Measurements from ENCODE around the gene RERE. TPM values are rescaled to one million over a fixed set of nuclear protein-coding genes. Genes with fewer than 3 reads are reported as not detected.
A peak's percentile ranks its signal among the peaks of the same experiment; 100 is the strongest.

RERE gene
- total and polyA plus RNA-seq, 2 donors (not counting 3 experiments of a cell fraction or from before 2014, with no cell fraction given): 14.1 to 113 TPM

DNA sequence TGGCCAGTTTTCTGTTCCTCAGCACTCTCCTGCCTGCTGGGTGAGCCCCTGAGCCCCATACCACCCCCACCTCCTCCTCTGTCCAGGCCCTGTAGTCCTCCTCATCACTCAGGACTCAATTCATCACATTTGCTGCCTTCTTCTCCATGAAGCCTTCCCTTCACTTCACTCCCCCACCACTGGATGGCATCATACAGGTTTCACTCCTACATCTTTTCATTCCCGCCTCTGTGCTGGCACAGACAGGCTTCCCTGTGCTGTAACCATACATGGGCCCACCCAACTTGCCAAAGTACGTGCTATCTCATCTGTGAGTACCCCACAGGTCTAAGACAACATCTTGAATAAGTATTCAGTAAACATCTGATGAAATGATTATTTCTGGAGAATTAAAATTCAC is 442.6 kb downstream of the RERE start:
- Histone ChIP-seq H3K4me2 (ENCODE audit: insufficient read depth, low read length) (no peak overlapping the region), H3K4me3 (replicated peaks in 1 of 3; ENCODE audit: insufficient read depth in 1 of 3, low read depth in 1 of 3, low read length in 3 of 3) (no peak overlapping the region), H3K4me1 (ENCODE audit: control insufficient read depth, extremely low read depth, insufficient read depth, low read length) (peaks cover 24% of the 10 kb centered on the region), H3K27ac (ENCODE audit: insufficient read depth, low read depth, low read length) (no peak overlapping the region), H2AFZ (ENCODE audit: low read depth, low read length) (no peak overlapping the region), H3K9me1 (replicated peaks; ENCODE audit: control insufficient read depth, extremely low read depth, insufficient read depth, low read length) (no peaks in the 10 kb centered on the region), H3K9me3 (replicated peaks; ENCODE audit: control insufficient read depth, insufficient read depth, low read length) (no peaks in the 10 kb centered on the region), H4K20me1 (replicated peaks; ENCODE audit: control insufficient read depth, extremely low read depth, insufficient read depth, low read length) (no peaks in the 10 kb centered on the region), H3K79me2 (ENCODE audit: control insufficient read depth, insufficient read depth, low read length) (peaks cover 39% of the 10 kb centered on the region), H3K27me3 (ENCODE audit: control insufficient read depth in 2 of 2, insufficient read depth in 2 of 2, low read length in 2 of 2) (no peaks in the 10 kb centered on the region), H3K9ac (replicated peaks; ENCODE audit: extremely low read depth, insufficient read depth, low read length) (no peak overlapping the region), H3K36me3 (ENCODE audit: control insufficient read depth in 2 of 2, extremely low read depth in 1 of 2, insufficient read depth in 2 of 2, low read length in 2 of 2) (no peaks in the 10 kb centered on the region)
- peak; percentile 55 for DNase-seq (ENCODE audit: low read depth, low spot score)
- intact Hi-C loops (cut with micrococcal nuclease) (loop anchor here (1.0 to 2.0 kb wide), 6 partner anchors 22 to 352 kb away; no protein-coding TSS in a partner anchor), dilution Hi-C loops (cut with MboI; ENCODE audit: extremely low pct_ligation_motif_present, low sequenced_read_pairs) (no loop called here)
- ChIA-PET CTCF (interaction anchor here (1.0 to 1.8 kb wide), 7 partner anchors 26 to 352 kb away, joined by 3 to 9 read pairs (median 5); no protein-coding TSS in a partner anchor), POLR2A (no interaction called here)
- TF ChIP-seq FOS (IDR thresholded peaks at IDR 0.05; ENCODE audit: borderline replicate concordance, insufficient read depth, low read length) (no peak), GATA2 (IDR thresholded peaks at IDR 0.05; ENCODE audit: insufficient read depth, insufficient read length, low read depth, low read length) (no peak), POLR2A (IDR thresholded peaks at IDR 0.05; ENCODE audit: low read depth, low read length) (no peak), MYC (IDR thresholded peaks at IDR 0.05; ENCODE audit: low read depth, low read length) (no peak), POLR2AphosphoS5 (IDR thresholded peaks at IDR 0.05; ENCODE audit: insufficient read depth, low read depth, low read length) (no peak), JUN (IDR thresholded peaks at IDR 0.05; ENCODE audit: borderline replicate concordance, insufficient read depth, insufficient read length, low read depth) (no peak), CTCF (IDR thresholded peaks at IDR 0.05; ENCODE audit: extremely low read depth in 1 of 2, insufficient read depth in 1 of 2, low read depth in 1 of 2, low read length in 2 of 2) (peak; percentile 28 to 47)
- TF ChIP-seq, protein P1, sequence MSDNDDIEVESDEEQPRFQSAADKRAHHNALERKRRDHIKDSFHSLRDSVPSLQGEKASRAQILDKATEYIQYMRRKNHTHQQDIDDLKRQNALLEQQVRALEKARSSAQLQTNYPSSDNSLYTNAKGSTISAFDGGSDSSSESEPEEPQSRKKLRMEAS (IDR thresholded peaks at IDR 0.05; ENCODE audit: insufficient read depth, insufficient read length): no peak
- FAIRE-seq: peak; percentile 35
- no TSS peak for BruUV-seq (replicated peaks)
